K562 (cell line): Measurements from ENCODE around the gene NSF. TPM values are rescaled to one million over a fixed set of nuclear protein-coding genes. Genes with fewer than 3 reads are reported as not detected.

ENCODE experiments used
- ATAC-seq: fragments of 200-7000 bp; cut with Tn5 transposase; 3 replicates; pipeline ENCODE4 v1.9.1; 2020; ENCODE audit warnings: moderate library complexity
- BruUV-seq: library from RNA; stranded (reverse); fragments of 400-500 nt; replicated peaks from 2 replicates; lab custom pipeline; 2021; lab: Mats Ljungman, UMichigan
- CTCF ChIA-PET: fragments of 300-600 bp; formaldehyde crosslinking; extraction: SDS; loops from one replicate; lab custom pipeline; 2021; ENCODE audit warnings: low intra/inter-chr PET ratio; lab: Yijun Ruan, JAX
- POLR2A ChIA-PET: fragments of 300-600, 350-650 bp; sonication (Branson Sonifier 250); formaldehyde crosslinking; extraction: SDS; loops from one replicate; lab custom pipeline; 2021; ENCODE audit warnings: antibody characterized with exemption, inconsistent platforms; lab: Yijun Ruan, JAX
- DNase-seq, 4 experiments: peaks; one replicate each; pipeline versions ENCODE4 v3.0.0 to v3.0.0-alpha.2; 2011 to 2018; ENCODE audit warnings: low spot score in 3 of 4, mixed read lengths in 3 of 4; ENCODE audit errors: extremely low read depth in 1 of 4
- FAIRE-seq: peaks from 2 replicates; lab custom pipeline; 2011; peaks lifted over from hg19 to GRCh38; lab: Jason Lieb, UNC
- H2AFZ ChIP-seq: 2 replicates; pipeline ENCODE4 v1.6.0; 2011; ENCODE audit warnings: low read depth, low read length, control low read depth, inconsistent platforms
- H3K27ac ChIP-seq: fragments of 200-600 bp; 3 replicates; pipeline ENCODE4 v1.8.0; 2011; ENCODE audit warnings: low read depth, mild to moderate bottlenecking, control low read depth, inconsistent platforms, low read length, moderate library complexity, mixed read lengths; ENCODE audit errors: extremely low read depth
- H3K27me3 ChIP-seq, 2 experiments: fragments of 300-600 bp in 1 of 2; 2 replicates in 1 of 2; 3 replicates in 1 of 2; pipeline versions ENCODE4 v1.6.0 to v1.8.0; 2011; ENCODE audit warnings: inconsistent platforms in 2 of 2, low read length in 2 of 2, mild to moderate bottlenecking in 1 of 2, mixed read lengths in 1 of 2, moderate library complexity in 1 of 2; ENCODE audit not compliant: control insufficient read depth in 2 of 2, insufficient read depth in 2 of 2
- H3K36me3 ChIP-seq: fragments of 300-600 bp; 3 replicates; pipeline ENCODE4 v1.8.0; 2011; ENCODE audit warnings: mild to moderate bottlenecking, low read length, inconsistent platforms; ENCODE audit not compliant: control insufficient read depth, insufficient read depth
- H3K4me1 ChIP-seq, 2 experiments: fragments of 200-600 bp in 1 of 2; replicated peaks in 1 of 2; 2 replicates in 1 of 2; 3 replicates in 1 of 2; pipeline versions ENCODE4 v1.5.1 to v1.8.0; 2011; ENCODE audit warnings: inconsistent platforms in 2 of 2, low read length in 2 of 2, mild to moderate bottlenecking in 1 of 2, mixed read lengths in 1 of 2, moderate library complexity in 1 of 2; ENCODE audit not compliant: control insufficient read depth in 2 of 2, insufficient read depth in 2 of 2
- H3K4me2 ChIP-seq: 2 replicates; pipeline ENCODE4 v1.6.1; 2011; ENCODE audit warnings: low read length, control low read depth, inconsistent platforms, mixed read lengths; ENCODE audit not compliant: insufficient read depth
- H3K4me3 ChIP-seq: fragments of 200-600 bp; sonication (generic), shearing (Covaris generic); 2 replicates; pipeline ENCODE4 v1.5.1; 2016; ENCODE audit warnings: control low read depth, inconsistent platforms
- H3K79me2 ChIP-seq: fragments of 200-600 bp; 3 replicates; pipeline ENCODE4 v1.8.0; 2011; ENCODE audit warnings: low read length, inconsistent platforms; ENCODE audit not compliant: control insufficient read depth, insufficient read depth
- H3K9ac ChIP-seq, 2 experiments: 2 replicates each; pipeline versions ENCODE4 v1.6.0 to v1.6.1; 2011; ENCODE audit warnings: low read depth in 2 of 2, low read length in 2 of 2, control low read depth in 1 of 2, inconsistent platforms in 1 of 2, mild to moderate bottlenecking in 1 of 2, mixed read lengths in 1 of 2; ENCODE audit not compliant: insufficient read depth in 1 of 2
- H3K9me1 ChIP-seq: one replicate; pipeline ENCODE4 v1.6.0; 2011; ENCODE audit warnings: inconsistent platforms, mild to moderate bottlenecking, low read length, moderate library complexity; ENCODE audit not compliant: control insufficient read depth, insufficient read depth
- H3K9me3 ChIP-seq: replicated peaks from 2 replicates; pipeline ENCODE4 v1.5.1; 2011; ENCODE audit warnings: low read depth, low read length, inconsistent platforms; ENCODE audit not compliant: control insufficient read depth, insufficient read depth
- H4K20me1 ChIP-seq: replicated peaks from 2 replicates; pipeline ENCODE4 v1.6.1; 2011; ENCODE audit warnings: low read length, inconsistent platforms, mixed read lengths; ENCODE audit not compliant: control insufficient read depth, insufficient read depth
- BCOR ChIP-seq: fragments of 450-650 bp; IDR thresholded peaks from 2 replicates; pipeline ENCODE4 v1.6.1; 2016
- MEIS2 ChIP-seq: fragments of 450-650 bp; IDR thresholded peaks from 2 replicates; pipeline ENCODE4 v1.6.1; 2014; ENCODE audit warnings: mild to moderate bottlenecking; ENCODE audit not compliant: partially characterized antibody
- NFIC ChIP-seq: fragments of 450-650 bp; IDR thresholded peaks from 2 replicates; pipeline ENCODE4 v1.6.1; 2017; ENCODE audit warnings: mild to moderate bottlenecking, inconsistent platforms
- NFIX ChIP-seq: fragments of 250-450 bp; sonication (Bioruptor Pico); IDR thresholded peaks from 2 replicates; pipeline ENCODE4 v1.4.0; 2020; ENCODE audit warnings: low read depth, mild to moderate bottlenecking, moderate library complexity
- PKNOX1 ChIP-seq: fragments of 450-650 bp; IDR thresholded peaks from 2 replicates; pipeline ENCODE4 v1.6.1; 2016
- SMAD4 ChIP-seq: fragments of 250-450 bp; sonication (Bioruptor Pico); conservative IDR thresholded peaks from 2 replicates; pipeline ENCODE4 v1.8.0; 2021; ENCODE audit warnings: inconsistent platforms, mild to moderate bottlenecking, moderate library complexity
- TAL1 ChIP-seq: fragments of 450-650 bp; IDR thresholded peaks from 2 replicates; pipeline ENCODE4 v1.6.1; 2016; ENCODE audit warnings: mild to moderate bottlenecking
- TEAD2 ChIP-seq: fragments of 450-650 bp; IDR thresholded peaks from 2 replicates; pipeline ENCODE4 v1.6.1; 2016; ENCODE audit warnings: missing genetic modification characterization, control low read depth, missing compliant biosample characterization
- ZNF347 ChIP-seq: fragments of 450-650 bp; formaldehyde crosslinking; IDR thresholded peaks from 2 replicates; pipeline ENCODE4 v1.4.0; 2020; ENCODE audit warnings: low read depth, mild to moderate bottlenecking, moderate library complexity
- WGBS: fragments of 100-300 bp; shearing (Covaris generic); methylation state at CpG from one replicate; pipeline ENCODE4 v1.1.6; 2016; ENCODE audit warnings: low coverage, mixed read lengths; ENCODE audit not compliant: insufficient coverage; ENCODE audit errors: missing lambda C conversion rate; 5-methylcytosine and 5-hydroxymethylcytosine counted together
- in situ Hi-C: fragments of 300-500 bp; cut with MboI; formaldehyde crosslinking; loops from 4 replicates; pipeline ENCODE4 v1.15.0; 2018; ENCODE audit warnings: inconsistent platforms, mixed read lengths
- intact Hi-C: fragments of 100-400 bp; cut with micrococcal nuclease; formaldehyde crosslinking; loops from 2 replicates; pipeline ENCODE4 v1.14.2; 2022
- polyA plus RNA-seq, 8 experiments: library from polyadenylated mRNA; depleted of rRNA in 4 of 8; stranded (reverse) in 5 of 8; unstranded in 3 of 8; fragments of >200 nt; fragmentation: Nextera tagmentation in 2 of 8; fragmentation: Illumina TruSeq in 1 of 8; extraction: Ambion mirVana in 2 of 8; extraction: Trizol in 1 of 8; gene quantifications; 2 replicates each; pipeline versions ENCODE4 v1.2.1 to v1.2.3, GENCODE V29; 2011 to 2014; ENCODE audit warnings: inconsistent platforms in 1 of 8, missing spikeins in 1 of 8
- total RNA-seq, 7 experiments: library from RNA; depleted of rRNA in 6 of 7; stranded (reverse); fragments of >200 nt in 6 of 7; fragmentation: Illumina TruSeq in 2 of 7; extraction: Trizol in 2 of 7; gene quantifications; 2 replicates each; pipeline versions ENCODE4 v1.2.1 to v1.2.3, GENCODE V29; 2011 to 2021; ENCODE audit warnings: low replicate concordance in 1 of 7

Gene NSF
- total and polyA plus RNA-seq, 9 of the 15 experiments (the other 6 are each of a cell fraction or from before 2014, with no cell fraction given) = 16.7 to 39.8 (median 36.7) TPM

- Histone ChIP-seq H2AFZ (peak overlapping the region; percentile 88), H3K9ac (peak overlapping the region in 1 of 2 experiments; percentile 18; a peak in 1 of 4 replicates), H3K4me2 (no peak overlapping the region), H3K27ac (no peak overlapping the region), H3K36me3 (no peaks in the 10 kb centered on the region), H3K9me3 (no peaks in the 10 kb centered on the region)
- FAIRE-seq = no peak
- 24% methylated on average over 7 of the region's 7 CpGs for WGBS
- intact Hi-C loops = no loop called here
- POLR2A ChIA-PET = interaction anchor here (1.0 kb wide), 1 partner anchor 36 kb away, joined by 3 read pairs; no protein-coding TSS in a partner anchor
- in situ Hi-C loops = no loop called here
- ATAC-seq = no peak
- TF ChIP-seq BCOR = 0 out of 2 replicates have a peak, but pooled peaks have one; percentile 24
- no peak for TF ChIP-seq TEAD2 (tag)
- peak; percentile 82 for TF ChIP-seq NFIC
- TF ChIP-seq NFIX (CRISPR knock-in tag) = no peak
- 0 out of 2 replicates have a peak, but pooled peaks have one; percentile 5 for TF ChIP-seq PKNOX1
- TF ChIP-seq SMAD4 (CRISPR knock-in tag) = no peak
- TF ChIP-seq ZNF347 (CRISPR knock-in tag) = no peak
- TF ChIP-seq MEIS2 = peak; percentile 72
- no peak for TF ChIP-seq TAL1
- TF ChIP-seq, all 486 proteins: peak for 4
- peak in 1 of 4 experiments; percentile 43 for DNase-seq
- H3K27me3 ChIP-seq = no peaks in the 10 kb centered on the region
- no TSS peak for BruUV-seq
- H3K4me1 ChIP-seq = peaks cover 36 to 67% of the 10 kb centered on the region in 2 experiments
- H4K20me1 ChIP-seq = no peaks in the 10 kb centered on the region
- no peaks in the 10 kb centered on the region for H3K9me1 ChIP-seq
- no peak overlapping the region for H3K4me3 ChIP-seq
- no peaks in the 10 kb centered on the region for H3K79me2 ChIP-seq
- CTCF ChIA-PET = no interaction called here
Observed at GRCh38 chr17:46783031-46783593, 192.6 kb downstream of the NSF start.
